ENCODE data around the gene NTN5. TPM values are rescaled to one million over a fixed set of nuclear protein-coding genes. Genes with fewer than 3 reads are reported as not detected.

Gene NTN5
- total and polyA plus RNA-seq, 12 donors = 0.11 to 2.4 (median 0.42) TPM; not detected in 3

DNA sequence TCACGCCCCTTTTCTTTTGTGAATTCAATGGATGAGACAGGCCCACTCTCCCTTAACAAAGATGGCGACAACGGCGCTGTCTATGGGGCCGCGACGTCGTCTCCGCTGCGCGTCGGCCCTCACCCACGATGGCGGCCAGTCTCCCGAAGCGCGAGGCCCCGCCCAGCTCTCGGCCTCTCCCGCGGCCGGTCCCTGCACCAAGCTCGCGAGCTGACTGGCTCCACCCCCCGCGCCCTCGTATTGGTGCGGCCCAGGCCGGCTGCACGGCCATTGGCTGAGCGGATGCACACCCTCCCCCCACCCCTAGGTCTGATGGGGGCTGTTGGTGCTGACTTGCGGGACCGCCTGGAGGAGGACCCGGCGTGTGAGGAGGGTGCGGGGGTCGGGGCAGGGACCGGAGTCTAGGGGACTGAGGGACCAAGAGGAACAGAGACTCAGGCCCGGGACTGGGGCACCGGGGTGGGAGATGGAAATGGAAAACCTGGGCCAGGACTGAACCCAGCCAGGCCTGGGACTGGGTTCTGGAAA, 48.7 kb downstream of the NTN5 start:
- Histone ChIP-seq H3K9me3 (replicated peaks in 1 of 3) (no peaks in the 10 kb centered on the region), H3K4me1 (replicated peaks in 1 of 2) (peaks cover 22 to 30% of the 10 kb centered on the region in 2 donors), H3K27ac (peak overlapping the region; percentile 34 to 89 (median 75)), H3K4me3 (peak overlapping the region in 2 of 4 donors; percentile 44 to 65), H3K27me3 (no peaks in the 10 kb centered on the region), H3K36me3 (replicated peaks in 1 of 2) (no peaks in the 10 kb centered on the region)
- 0 to 1% (median 1%) methylated on average over 9 to 40 of the region's 40 CpGs for WGBS, 4 donors
- DNase-seq = peak; percentile 97 to 99 (median 98)
- intact Hi-C loops (cut with DNase I) = no loop called here
- TF ChIP-seq, protein P1, sequence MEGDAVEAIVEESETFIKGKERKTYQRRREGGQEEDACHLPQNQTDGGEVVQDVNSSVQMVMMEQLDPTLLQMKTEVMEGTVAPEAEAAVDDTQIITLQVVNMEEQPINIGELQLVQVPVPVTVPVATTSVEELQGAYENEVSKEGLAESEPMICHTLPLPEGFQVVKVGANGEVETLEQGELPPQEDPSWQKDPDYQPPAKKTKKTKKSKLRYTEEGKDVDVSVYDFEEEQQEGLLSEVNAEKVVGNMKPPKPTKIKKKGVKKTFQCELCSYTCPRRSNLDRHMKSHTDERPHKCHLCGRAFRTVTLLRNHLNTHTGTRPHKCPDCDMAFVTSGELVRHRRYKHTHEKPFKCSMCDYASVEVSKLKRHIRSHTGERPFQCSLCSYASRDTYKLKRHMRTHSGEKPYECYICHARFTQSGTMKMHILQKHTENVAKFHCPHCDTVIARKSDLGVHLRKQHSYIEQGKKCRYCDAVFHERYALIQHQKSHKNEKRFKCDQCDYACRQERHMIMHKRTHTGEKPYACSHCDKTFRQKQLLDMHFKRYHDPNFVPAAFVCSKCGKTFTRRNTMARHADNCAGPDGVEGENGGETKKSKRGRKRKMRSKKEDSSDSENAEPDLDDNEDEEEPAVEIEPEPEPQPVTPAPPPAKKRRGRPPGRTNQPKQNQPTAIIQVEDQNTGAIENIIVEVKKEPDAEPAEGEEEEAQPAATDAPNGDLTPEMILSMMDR (IDR thresholded peaks at IDR 0.05) = peak in 1 of 6 experiments; percentile 12
- TF ChIP-seq POLR2A (IDR thresholded peaks at IDR 0.05) = peak in 1 of 2 donors; percentile 18

DNA sequence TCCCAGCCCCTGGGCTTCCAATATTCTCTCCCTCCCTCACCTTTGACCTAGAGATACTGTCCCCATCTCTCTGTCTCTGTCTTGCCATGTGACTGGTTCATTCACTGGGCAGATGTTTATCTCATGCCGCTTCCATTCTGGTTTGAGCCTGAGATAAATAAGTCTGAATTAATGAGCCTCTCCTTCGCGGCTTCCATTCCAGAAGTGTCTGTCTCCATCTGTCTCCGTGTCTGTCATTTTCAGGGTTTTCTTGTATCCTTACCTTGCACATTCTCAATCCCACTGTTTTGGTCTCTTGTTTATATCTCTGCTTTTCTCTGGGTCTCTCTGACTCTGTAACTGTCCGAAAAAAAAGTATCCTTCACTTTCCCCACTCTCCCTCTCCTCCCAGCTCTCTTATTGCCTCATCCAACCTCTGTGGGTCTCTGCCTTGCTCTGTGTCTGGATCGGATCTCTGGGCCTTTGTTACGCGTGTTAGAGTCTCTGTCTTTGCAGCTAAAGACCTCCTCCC, 49.2 kb downstream of the NTN5 start:
- intact Hi-C loops (cut with DNase I) = no loop called here
- peak overlapping the region in 1 of 4 donors; percentile 5 for H3K4me3 ChIP-seq
- H3K4me1 ChIP-seq (replicated peaks in 1 of 2) = peaks cover 22 to 30% of the 10 kb centered on the region in 2 donors
- H3K27ac ChIP-seq = peak overlapping the region; percentile 34 to 89 (median 64)
- H3K9me3 ChIP-seq (replicated peaks in 1 of 3) = no peaks in the 10 kb centered on the region
- WGBS, 4 donors = 20 to 28% (median 25%) methylated on average over 8 of the region's 8 CpGs
- no peak for DNase-seq
- no peak for TF ChIP-seq POLR2A (IDR thresholded peaks at IDR 0.05)
- TF ChIP-seq, protein P1 (IDR thresholded peaks at IDR 0.05) = no peak
- no peaks in the 10 kb centered on the region for H3K36me3 ChIP-seq (replicated peaks in 1 of 2)
- H3K27me3 ChIP-seq = no peaks in the 10 kb centered on the region

DNA sequence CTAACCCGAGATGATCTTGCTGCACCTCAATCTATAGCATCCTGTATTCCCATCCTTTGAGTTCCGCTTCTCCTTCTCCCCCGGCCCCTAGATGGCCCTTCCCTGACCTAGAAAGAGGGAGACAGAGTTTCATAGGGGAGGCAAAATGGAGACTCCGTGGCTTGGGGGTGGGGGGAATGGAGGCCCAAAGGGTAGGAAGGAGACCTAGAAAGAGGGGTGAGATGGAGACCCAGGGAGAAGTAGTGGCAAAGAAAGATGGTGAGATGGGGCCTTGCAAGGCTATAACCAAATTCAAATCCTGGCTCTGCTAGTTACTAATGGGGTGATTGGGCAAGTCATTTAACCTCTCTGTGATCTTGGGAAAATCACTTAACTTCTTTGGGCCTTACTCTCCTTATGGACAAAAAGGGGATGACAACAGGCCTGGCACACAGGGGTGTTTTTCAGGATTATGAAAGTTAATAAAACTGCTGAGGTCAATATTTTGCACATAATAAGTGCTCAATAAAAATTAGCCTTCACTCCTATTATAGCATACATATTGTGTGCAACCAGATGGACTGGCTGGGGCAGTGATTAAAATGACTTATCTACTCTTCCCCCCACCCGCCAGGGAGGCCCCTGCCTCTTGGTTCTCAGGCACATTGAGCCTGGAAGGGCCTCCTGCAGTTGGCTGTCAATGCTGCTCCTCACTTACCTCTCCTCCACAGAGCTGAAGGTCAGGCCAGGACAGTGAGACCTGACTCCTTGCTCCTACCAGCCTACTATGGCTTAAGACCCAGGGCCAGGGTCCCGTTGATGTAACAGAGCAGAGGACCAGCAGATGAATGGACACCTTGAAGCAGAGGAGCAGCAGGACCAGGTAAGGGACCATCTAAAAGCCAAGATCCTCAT, 52.9 kb downstream of the NTN5 start:
- H3K27me3 ChIP-seq = no peaks in the 10 kb centered on the region
- peaks cover 33 to 44% of the 10 kb centered on the region in 2 donors for H3K4me1 ChIP-seq (replicated peaks in 1 of 2)
- H3K9me3 ChIP-seq (replicated peaks in 1 of 3) = no peaks in the 10 kb centered on the region
- H3K36me3 ChIP-seq (replicated peaks in 1 of 2) = peaks cover 0 to 27% of the 10 kb centered on the region in 2 donors
- peak overlapping the region; percentile 84 to 96 (median 92) for H3K27ac ChIP-seq
- TF ChIP-seq, protein P1 (IDR thresholded peaks at IDR 0.05) = peak in 3 of 6 experiments; percentile 22 to 42 (median 28)
- no peak for TF ChIP-seq POLR2A (IDR thresholded peaks at IDR 0.05)
- intact Hi-C loops (cut with DNase I) = no loop called here
- DNase-seq = peak in 4 of 7 donors; percentile 26 to 69 (median 48)
- WGBS, 4 donors = 29 to 32% (median 32%) methylated on average over 6 of the region's 6 CpGs
- peak overlapping the region in 2 of 4 donors; percentile 82 to 97 for H3K4me3 ChIP-seq
